Measurements from ENCODE around the gene PNPLA2. TPM values are rescaled to one million over a fixed set of nuclear protein-coding genes. Genes with fewer than 3 reads are reported as not detected.

PNPLA2 gene
- total and polyA plus RNA-seq, 2 of the 8 experiments (the other 6 are each of a cell fraction or from before 2014, with no cell fraction given), result 30.9 to 62.1 TPM

DNA sequence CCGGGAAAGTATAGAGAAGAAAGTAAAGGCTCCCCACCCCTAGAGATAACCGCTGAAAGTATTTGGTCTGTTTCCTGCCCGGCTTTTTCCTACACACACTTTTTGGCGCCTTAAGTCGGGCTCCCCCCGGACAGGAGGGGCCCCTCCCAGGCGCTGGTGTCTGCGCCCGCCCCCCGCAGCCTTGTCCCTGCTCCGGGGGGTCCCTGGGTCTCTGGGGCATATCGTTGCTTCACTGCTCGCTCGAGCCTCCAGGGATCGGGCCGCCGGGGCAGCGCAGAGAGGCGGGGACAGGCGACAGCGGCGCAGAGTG lies 8.1 kb downstream of the PNPLA2 start:
- H3K23ac ChIP-seq (ENCODE audit: insufficient read length), result no peak overlapping the region
- H2BK12ac ChIP-seq (ENCODE audit: low read depth, low read length), result no peak overlapping the region
- no peak overlapping the region for H3K18ac ChIP-seq (ENCODE audit: extremely low read depth, low read length)
- WGBS, 2 experiments (ENCODE audit: extremely low coverage in 1 of 2, insufficient coverage in 1 of 2, insufficient read length in 1 of 2, insufficient replicate concordance in 2 of 2, low coverage in 1 of 2, low lambda C conversion rate in 2 of 2, missing lambda C conversion rate in 1 of 2), result 8% methylated on average over 11 of the region's 22 CpGs; no CpG with 5 or more reads in 1 of the 2 experiments
- H3K14ac ChIP-seq (ENCODE audit: insufficient read length), result no peak overlapping the region
- H2BK5ac ChIP-seq (ENCODE audit: low read depth, low read length), result no peak overlapping the region
- H4K5ac ChIP-seq (ENCODE audit: insufficient read length, low read depth, low read length), result no peak overlapping the region
- H3K4me2 ChIP-seq (ENCODE audit: insufficient read depth in 1 of 2, low read depth in 2 of 2, low read length in 2 of 2), result peak overlapping the region; percentile 84 to 99
- H3K4ac ChIP-seq (replicated peaks; ENCODE audit: insufficient read length, low read depth, low read length), result no peak overlapping the region
- H3K27me3 ChIP-seq (replicated peaks in 1 of 4; ENCODE audit: control insufficient read depth in 3 of 4, extremely low read depth in 1 of 4, insufficient read depth in 3 of 4, low read length in 3 of 4), result peaks cover 6 to 36% (median 25%) of the 10 kb centered on the region in 4 experiments
- H3K9ac ChIP-seq (replicated peaks in 1 of 4; ENCODE audit: extremely low read depth in 1 of 4, low read depth in 3 of 4, low read length in 3 of 4), result peak overlapping the region in 3 of 4 experiments; percentile 40 to 54 (median 50); a peak in 3 of 7 replicates
- ChIA-PET CTCF (ENCODE audit: partially characterized antibody) (no interaction called here), POLR2A (ENCODE audit: partially characterized antibody) (interaction anchor here (40.4 to 53.0 kb wide), 2 partner anchors 3 to 16 kb away, joined by 1917 read pairs; partner anchors contain the start of genes CD151, CEND1, CRACR2B and PIDD1)
- peaks cover 0 to 10% (median 1%) of the 10 kb centered on the region in 4 experiments; a peak in 1 of 8 replicates for H3K36me3 ChIP-seq (ENCODE audit: control insufficient read depth in 2 of 4, insufficient read depth in 4 of 4, low read length in 3 of 4)
- no peak overlapping the region for H2BK120ac ChIP-seq (replicated peaks; ENCODE audit: low read depth, low read length)
- H4K8ac ChIP-seq (ENCODE audit: extremely low read depth, insufficient read depth, low read length), result peak overlapping the region; percentile 86
- DNase-seq (ENCODE audit: low read depth in 1 of 2, low spot score in 2 of 2), result no peak
- H2AFZ ChIP-seq (ENCODE audit: low read length), result no peak overlapping the region
- no peak overlapping the region for H2BK20ac ChIP-seq (ENCODE audit: low read length)
- FAIRE-seq, result no peak
- no peak overlapping the region for H3K27ac ChIP-seq (ENCODE audit: low read depth, low read length)
- peaks cover 2 to 6% of the 10 kb centered on the region in 2 experiments for H4K20me1 ChIP-seq (replicated peaks in 1 of 2; ENCODE audit: control insufficient read depth in 1 of 2, insufficient read depth in 2 of 2, low read length in 2 of 2)
- no peak overlapping the region for H3K56ac ChIP-seq (replicated peaks; ENCODE audit: insufficient read length, low read depth, low read length)
- no peak overlapping the region for H4K91ac ChIP-seq (replicated peaks; ENCODE audit: insufficient read length, low read length)
- peaks cover 26% of the 10 kb centered on the region for H3K23me2 ChIP-seq (ENCODE audit: low read depth, low read length)
- no peak overlapping the region for H2AK5ac ChIP-seq (ENCODE audit: low read depth, low read length)
- peak overlapping the region; percentile 42 to 63 (median 58) for H3K4me3 ChIP-seq (ENCODE audit: extremely low read depth in 1 of 4, insufficient read depth in 2 of 4, low read depth in 3 of 4, low read length in 4 of 4)
- no peaks in the 10 kb centered on the region for H3K79me2 ChIP-seq (ENCODE audit: control insufficient read depth in 1 of 2, insufficient read depth in 2 of 2, low read length in 2 of 2)
- H2BK15ac ChIP-seq (ENCODE audit: low read length), result no peak overlapping the region
- peaks cover 0 to 39% (median 34%) of the 10 kb centered on the region in 4 experiments; a peak in 6 of 7 replicates for H3K4me1 ChIP-seq (replicated peaks in 1 of 4; ENCODE audit: control insufficient read depth in 3 of 4, insufficient read depth in 4 of 4, low read length in 3 of 4)
- no peaks in the 10 kb centered on the region; the same call in 1 of the 2 replicates for H3K79me1 ChIP-seq (ENCODE audit: low read depth, low read length)
- no peak for TF ChIP-seq CREB1 (IDR thresholded peaks at IDR 0.05)
- TF ChIP-seq JUND (IDR thresholded peaks at IDR 0.05; ENCODE audit: low read length), result no peak
- TF ChIP-seq TCF12 (IDR thresholded peaks at IDR 0.05; ENCODE audit: low read depth, low read length), result no peak
- TF ChIP-seq CHD2 (IDR thresholded peaks at IDR 0.05; ENCODE audit: low read length), result no peak
- no peak for TF ChIP-seq SIX5 (IDR thresholded peaks at IDR 0.05; ENCODE audit: low read depth, low read length)
- TF ChIP-seq RNF2 (IDR thresholded peaks at IDR 0.05; ENCODE audit: borderline replicate concordance, low read depth, low read length, missing control alignments, poor library complexity, severe bottlenecking), result no peak
- TF ChIP-seq GABPA (IDR thresholded peaks at IDR 0.05; ENCODE audit: borderline replicate concordance, insufficient read depth, low read length), result no peak
- TF ChIP-seq RAD21 (IDR thresholded peaks at IDR 0.05 in 1 of 2, conservative IDR thresholded peaks at IDR 0.05 in 1 of 2; ENCODE audit: low read depth in 2 of 2, low read length in 2 of 2), result 0 out of 4 replicates have a peak, but pooled peaks of 1 of the 2 experiments have one; percentile 4
- TF ChIP-seq POU5F1 (IDR thresholded peaks at IDR 0.05; ENCODE audit: low read depth, low read length), result no peak
- TF ChIP-seq CEBPB (IDR thresholded peaks at IDR 0.05; ENCODE audit: low read depth, low read length), result 0 out of 2 replicates have a peak, but pooled peaks have one; percentile 26
- TF ChIP-seq SUZ12 (IDR thresholded peaks at IDR 0.05; ENCODE audit: low read length), result 0 out of 2 replicates have a peak, but pooled peaks have one; percentile 16
- no peaks in the 10 kb centered on the region for H3K9me3 ChIP-seq (ENCODE audit: insufficient read depth in 2 of 2, low read depth in 1 of 2, low read length in 1 of 2)

Data from H1 (cell line).